LNCAP (cell line): ENCODE results near the gene AEN.

Experiments used
- CTCF ChIP-seq: fragments of 450-650 bp; IDR thresholded peaks from 2 replicates; pipeline ENCODE4 v1.5.1; 2017; ENCODE audit warnings: mild to moderate bottlenecking

AEN gene

GRCh38 chr15:88608607-88609181 lies 12.4 kb upstream of the AEN start:
- no peak for TF ChIP-seq CTCF

- no peak for TF ChIP-seq CTCF
Observed at GRCh38 chr15:88609344-88610090, 11.6 kb upstream of the AEN start.

GRCh38 chr15:88610701-88611231 lies 10.4 kb upstream of the AEN start:
- TF ChIP-seq CTCF: no peak

- TF ChIP-seq CTCF: no peak
Observed at GRCh38 chr15:88612186-88612796, 8.8 kb upstream of the AEN start.

- TF ChIP-seq CTCF: no peak
Observed at GRCh38 chr15:88613074-88613944, 7.8 kb upstream of the AEN start.

- no peak for TF ChIP-seq CTCF
Observed at GRCh38 chr15:88615303-88616107, 5.6 kb upstream of the AEN start.
